Activated CD8-positive, alpha-beta T cell treated with anti-CD3 and anti-CD28 coated beads, Interleukin-2, amount 10 ng/mL, durations not matched to agents 7 days and 5 days (primary cell): ENCODE measurements around the gene TBC1D17. TPM values are rescaled to one million over a fixed set of nuclear protein-coding genes. Genes with fewer than 3 reads are reported as not detected.
"Not testable (repeated sequence)": the region's sequence is repeated elsewhere in the genome, so short reads cannot be mapped to it uniquely, and the experiment has no call there.

Source experiments
- ATAC-seq: fragments of 150-1000 bp; cut with Tn5 transposase; one replicate; pipeline ENCODE4 v1.10.0; 2021; ENCODE audit warnings: moderate library complexity
- CTCF ChIA-PET: fragments of 350-600 bp; sonication (Branson Sonifier 250); formaldehyde crosslinking; loops from one replicate; lab custom pipeline; 2021; ENCODE audit warnings: antibody characterized with exemption; lab: Charles Lee
- POLR2A ChIA-PET: fragments of 350-600 bp; sonication (Branson Sonifier 250); formaldehyde crosslinking; loops from one replicate; lab custom pipeline; 2021; ENCODE audit warnings: antibody characterized with exemption; lab: Charles Lee
- DNase-seq: peaks from one replicate; pipeline ENCODE4 v3.0.0-alpha.2; 2020
- H3K27ac Mint-ChIP-seq: one replicate; pipeline ENCODE4 v1.8.0; 2021; ENCODE audit warnings: mild to moderate bottlenecking, mixed read lengths
- H3K27me3 Mint-ChIP-seq: one replicate; pipeline ENCODE4 v1.8.0; 2021; ENCODE audit warnings: low read depth, mixed read lengths
- H3K36me3 Mint-ChIP-seq: one replicate; pipeline ENCODE4 v1.8.0; 2021; ENCODE audit warnings: low read depth, mixed read lengths
- H3K4me1 Mint-ChIP-seq: one replicate; pipeline ENCODE4 v1.8.0; 2021; ENCODE audit warnings: low read depth, mixed read lengths
- H3K4me3 Mint-ChIP-seq: one replicate; pipeline ENCODE4 v1.8.0; 2021; ENCODE audit warnings: mild to moderate bottlenecking, mixed read lengths
- H3K9me3 Mint-ChIP-seq: one replicate; pipeline ENCODE4 v1.8.0; 2022; ENCODE audit warnings: mixed read lengths; ENCODE audit not compliant: insufficient read depth
- total RNA-seq, 2 experiments: library from RNA; stranded (reverse); gene quantifications; one replicate each; pipeline ENCODE4 v1.2.3, GENCODE V29; 2021

Gene TBC1D17
- total RNA-seq, 2 experiments from 2014 or later, result 28.6 to 30.8 TPM

- Mint-ChIP-seq H3K4me1 (peaks cover 35% of the 10 kb centered on the region), H3K4me3 (no peak overlapping the region), H3K27ac (peak overlapping the region; percentile 20), H3K9me3 (no peaks in the 10 kb centered on the region), H3K36me3 (peaks cover 59% of the 10 kb centered on the region), H3K27me3 (no peaks in the 10 kb centered on the region)
- DNase-seq (no peak), ATAC-seq (no peak)
- POLR2A ChIA-PET, result interaction anchor here (0.7 kb wide), 1 partner anchor 10 kb away, joined by 3 read pairs; no protein-coding TSS in a partner anchor
- CTCF ChIA-PET, result no interaction called here
Measured at GRCh38 chr19:49920624-49921363, 43.3 kb downstream of the TBC1D17 start.

DNA sequence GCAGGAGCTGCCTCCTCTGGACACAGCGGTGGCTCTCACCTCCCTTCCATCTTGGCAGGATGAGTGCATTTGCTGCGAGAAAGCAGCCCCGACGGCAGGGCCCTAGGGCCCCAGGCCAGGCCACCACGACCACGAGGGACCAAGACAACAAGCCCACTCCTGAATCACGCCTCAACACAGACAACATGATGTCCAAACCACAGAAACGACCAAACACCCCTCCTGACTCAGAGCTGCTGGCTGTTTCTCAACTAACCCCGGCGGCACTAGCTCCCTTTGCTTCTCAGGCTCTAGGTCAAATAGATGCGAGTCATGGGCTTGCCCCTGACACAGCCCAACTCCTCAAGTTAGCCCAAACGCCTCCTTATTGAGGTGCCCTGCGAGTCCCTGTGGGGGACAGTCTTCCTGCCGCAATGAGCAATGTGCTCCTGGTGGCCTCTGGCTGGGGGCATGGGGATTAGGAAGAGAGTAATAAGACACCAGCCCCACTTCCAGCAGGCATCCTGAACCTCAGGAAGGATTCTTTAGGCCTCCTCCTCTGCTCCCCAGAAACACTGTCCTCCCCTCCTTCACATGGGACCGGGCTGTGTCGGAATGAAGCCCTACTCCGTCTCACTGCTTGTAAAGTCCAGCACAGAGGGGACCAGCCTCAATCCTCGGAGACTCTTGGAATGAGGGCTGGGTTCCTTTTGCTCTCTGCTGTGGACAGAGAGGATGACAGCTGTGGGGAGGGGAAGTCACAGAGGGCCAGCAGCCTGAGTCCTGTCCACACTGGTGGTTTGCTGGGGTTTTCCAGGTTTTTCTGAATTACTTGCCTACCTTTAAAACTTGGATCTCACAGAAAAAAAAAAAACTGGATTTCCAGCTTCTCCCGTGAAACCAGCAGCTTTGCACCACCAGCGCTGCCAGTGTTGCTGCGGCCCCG is 44.6 kb downstream of the TBC1D17 start:
- H3K4me3 Mint-ChIP-seq, result no peak overlapping the region
- ChIA-PET CTCF (no interaction called here), POLR2A (no interaction called here)
- peaks cover 37% of the 10 kb centered on the region for H3K4me1 Mint-ChIP-seq
- peaks cover 59% of the 10 kb centered on the region for H3K36me3 Mint-ChIP-seq
- no peak for DNase-seq
- no peaks in the 10 kb centered on the region for H3K9me3 Mint-ChIP-seq
- ATAC-seq, result no peak
- H3K27ac Mint-ChIP-seq, result peak overlapping the region; percentile 16
- no peaks in the 10 kb centered on the region for H3K27me3 Mint-ChIP-seq

- peaks cover 45% of the 10 kb centered on the region for H3K4me1 Mint-ChIP-seq
- no peak overlapping the region for H3K27ac Mint-ChIP-seq
- no peaks in the 10 kb centered on the region for H3K27me3 Mint-ChIP-seq
- no peak for ATAC-seq
- H3K36me3 Mint-ChIP-seq, result peaks cover 62% of the 10 kb centered on the region
- ChIA-PET CTCF (no interaction called here), POLR2A (interaction anchor here (0.6 kb wide), 2 partner anchors 12 to 415 kb away, joined by 3 to 4 read pairs; no protein-coding TSS in a partner anchor)
- no peak overlapping the region for H3K4me3 Mint-ChIP-seq
- DNase-seq, result no peak
- H3K9me3 Mint-ChIP-seq, result no peaks in the 10 kb centered on the region
Measured at GRCh38 chr19:49923055-49924003, 45.8 kb downstream of the TBC1D17 start.

DNA sequence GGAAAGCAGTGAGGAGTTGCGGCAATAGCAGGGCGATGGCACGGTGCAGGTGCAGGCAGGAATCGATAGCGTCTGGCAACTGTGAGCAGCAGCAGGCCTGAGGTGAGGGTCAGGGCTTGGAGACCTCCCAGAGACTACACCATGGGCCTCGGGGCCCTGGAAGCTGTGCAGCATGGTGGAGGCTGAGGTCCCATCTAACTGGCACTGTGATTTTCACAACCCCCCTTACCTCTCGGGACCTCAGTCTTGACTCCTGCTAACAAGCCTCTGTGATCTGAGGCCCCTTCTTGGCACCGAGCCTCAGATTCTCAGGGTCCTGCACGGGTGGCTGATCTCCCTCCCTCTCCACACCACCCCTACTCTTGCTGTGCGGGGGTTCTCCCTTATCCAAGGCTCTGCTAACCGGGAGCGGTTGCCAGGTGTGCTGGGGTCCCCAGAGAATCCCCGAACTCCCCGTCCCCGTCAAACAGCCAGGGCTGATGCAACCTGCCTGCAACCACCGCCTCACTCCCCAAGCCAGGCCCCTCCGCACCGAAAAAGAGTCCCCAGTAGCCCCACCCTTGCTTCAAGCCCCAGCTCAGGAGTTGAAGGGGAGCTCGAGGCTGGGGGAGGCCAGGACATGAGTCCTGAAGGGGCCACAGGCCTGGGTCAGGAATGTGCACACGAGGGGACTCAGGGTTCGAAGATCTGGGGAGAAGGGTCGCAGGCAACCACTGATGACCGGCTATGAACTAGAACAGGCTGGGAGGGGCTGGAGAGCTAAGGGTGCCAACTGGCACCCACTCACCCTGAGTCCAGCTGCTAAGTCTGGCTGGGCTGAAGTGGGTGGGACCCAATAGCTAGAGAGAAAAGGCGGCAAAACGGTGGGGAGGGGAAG is 46.7 kb downstream of the TBC1D17 start:
- no peak for DNase-seq
- H3K4me3 Mint-ChIP-seq, result no peak overlapping the region

GRCh38 chr19:49924881-49925210 is 47.3 kb downstream of the TBC1D17 start:
- H3K4me1 Mint-ChIP-seq, result peaks cover 53% of the 10 kb centered on the region

More for the DNA sequence above, 46.7 kb downstream of the TBC1D17 start:
- no peak for ATAC-seq
- no peaks in the 10 kb centered on the region for H3K9me3 Mint-ChIP-seq
- ChIA-PET POLR2A (no interaction called here), CTCF (no interaction called here)
- peaks cover 50% of the 10 kb centered on the region for H3K4me1 Mint-ChIP-seq
- H3K27ac Mint-ChIP-seq, result no peak overlapping the region
- no peaks in the 10 kb centered on the region for H3K27me3 Mint-ChIP-seq
- H3K36me3 Mint-ChIP-seq, result peaks cover 64% of the 10 kb centered on the region

GRCh38 chr19:49925486-49925885 is 48.0 kb downstream of the TBC1D17 start:
- Mint-ChIP-seq H3K27ac (no peak overlapping the region), H3K4me3 (no peak overlapping the region), H3K4me1 (peaks cover 57% of the 10 kb centered on the region), H3K27me3 (no peaks in the 10 kb centered on the region), H3K36me3 (peaks cover 66% of the 10 kb centered on the region), H3K9me3 (no peaks in the 10 kb centered on the region)
- ChIA-PET CTCF (no interaction called here), POLR2A (no interaction called here)
- ATAC-seq (no peak), DNase-seq (no peak)

More at GRCh38 chr19:49924881-49925210, 47.3 kb downstream of the TBC1D17 start:
- CTCF ChIA-PET, POLR2A ChIA-PET, H3K27ac Mint-ChIP-seq, DNase-seq, H3K4me3 Mint-ChIP-seq, H3K9me3 Mint-ChIP-seq, ATAC-seq, H3K27me3 Mint-ChIP-seq: not testable (repeated sequence)
- peaks cover 66% of the 10 kb centered on the region for H3K36me3 Mint-ChIP-seq

GRCh38 chr19:49926515-49926914 is 49.0 kb downstream of the TBC1D17 start:
- ChIA-PET CTCF (interaction anchor here (0.7 kb wide), 1 partner anchor 210 kb away, joined by 4 read pairs; no protein-coding TSS in a partner anchor), POLR2A (interaction anchor here (0.7 to 1.4 kb wide), 2 partner anchors 29 to 50 kb away, joined by 3 read pairs; no protein-coding TSS in a partner anchor)
- H3K4me3 Mint-ChIP-seq, result no peak overlapping the region
- no peaks in the 10 kb centered on the region for H3K27me3 Mint-ChIP-seq
- H3K36me3 Mint-ChIP-seq, result peaks cover 63% of the 10 kb centered on the region
- H3K9me3 Mint-ChIP-seq, result no peaks in the 10 kb centered on the region
- ATAC-seq (no peak), DNase-seq (no peak)
- peaks cover 58% of the 10 kb centered on the region for H3K4me1 Mint-ChIP-seq
- no peak overlapping the region for H3K27ac Mint-ChIP-seq

DNA sequence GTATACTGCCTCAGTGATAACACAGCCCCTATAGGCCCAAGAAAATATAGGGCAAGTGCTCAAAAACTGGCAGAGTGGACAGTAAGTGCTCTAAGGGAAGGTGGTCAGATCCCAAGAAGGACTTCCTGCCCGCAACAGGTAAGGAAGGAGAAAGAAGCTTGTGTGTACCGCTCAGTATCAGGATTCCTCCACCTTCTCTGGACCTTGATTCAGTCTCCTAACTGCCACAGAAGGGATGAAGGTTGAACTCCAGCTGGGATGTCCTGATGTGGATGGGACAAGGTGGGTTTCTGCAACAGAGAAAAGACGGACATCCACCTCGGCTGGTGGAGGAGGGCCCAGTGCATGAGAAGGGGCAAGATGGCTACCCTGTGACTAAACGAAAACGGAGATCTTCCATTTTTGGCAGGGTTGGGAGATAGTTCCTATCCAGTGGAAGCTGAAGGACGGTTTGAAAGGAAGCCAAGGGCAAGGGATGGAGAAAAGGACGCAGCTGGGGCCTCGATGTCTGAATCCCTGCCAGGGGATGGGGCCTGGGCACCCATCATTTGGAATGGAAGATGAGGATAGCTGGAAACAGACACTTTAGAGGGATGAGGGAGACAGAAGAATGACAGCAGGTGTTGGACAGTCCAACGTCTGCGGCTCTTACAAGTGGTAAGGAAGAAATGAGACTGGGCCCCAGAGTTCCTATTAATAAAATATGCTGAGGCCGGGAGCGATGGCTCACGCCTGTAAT is 50.2 kb downstream of the TBC1D17 start:
- no peaks in the 10 kb centered on the region for H3K27me3 Mint-ChIP-seq
- peaks cover 61% of the 10 kb centered on the region for H3K4me1 Mint-ChIP-seq
- peak overlapping the region; percentile 97 for H3K4me3 Mint-ChIP-seq
- DNase-seq (no peak), ATAC-seq (no peak)
- peaks cover 62% of the 10 kb centered on the region for H3K36me3 Mint-ChIP-seq
- ChIA-PET POLR2A (interaction anchor here (0.7 to 2.5 kb wide), 7 partner anchors 16 to 90 kb away, joined by 3 to 27 read pairs (median 4); partner anchors contain the start of genes IL4I1 and PTOV1), CTCF (interaction anchor here (1.5 to 3.3 kb wide), 4 partner anchors 9 to 16 kb away, joined by 4 to 11 read pairs (median 6); no protein-coding TSS in a partner anchor)
- H3K27ac Mint-ChIP-seq, result peak overlapping the region; percentile 75
- H3K9me3 Mint-ChIP-seq, result no peaks in the 10 kb centered on the region

DNA sequence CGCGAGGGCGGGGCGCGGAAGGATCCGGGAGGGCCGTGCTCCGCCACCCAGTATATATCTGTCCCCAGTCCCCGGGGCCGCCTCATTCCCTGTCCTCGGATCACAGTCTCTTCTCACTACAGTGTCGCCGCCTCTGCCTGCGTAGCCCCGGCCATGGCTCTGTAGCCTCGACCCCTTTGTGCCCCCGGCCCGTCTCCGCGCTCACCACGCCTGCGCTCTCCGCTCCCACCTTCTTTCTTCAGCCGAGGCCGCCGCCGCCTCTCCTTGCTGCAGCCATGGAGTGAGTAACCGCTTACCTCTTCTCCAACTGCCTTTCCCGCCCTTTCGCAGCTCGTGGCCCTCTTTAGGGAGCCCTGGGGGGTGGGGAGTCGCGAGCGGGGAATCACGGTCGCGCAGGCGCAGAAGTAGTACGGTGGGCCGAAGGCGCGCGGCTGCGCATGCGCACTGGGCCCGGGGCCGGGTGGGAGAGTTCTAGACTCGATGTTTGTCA is 51.7 kb downstream of the TBC1D17 start, which contains the start of the genes ATF5 and NUP62:
Gene ATF5 (plus strand): TSS at position 85 of the 490 bp plus-strand sequence. CDS start 1,646 bp downstream, outside the sequence.
Gene NUP62 (minus strand): TSS at position 384 of the 490 bp plus-strand sequence. CDS start 19,697 bp downstream, outside the sequence.
- POLR2A ChIA-PET, result interaction anchor here (0.8 to 2.5 kb wide), 17 partner anchors 10 to 876 kb away, joined by 3 to 27 read pairs (median 4); partner anchors contain the start of genes AKT1S1, AP2A1, IL4I1 and SCAF1
- Mint-ChIP-seq H3K27ac (peak within 1 kb of the TSS; percentile 99), H3K4me1 (peaks cover 70% of the 10 kb centered on the region), H3K27me3 (no peaks in the 10 kb centered on the region), H3K9me3 (no peaks in the 10 kb centered on the region), H3K36me3 (peaks cover 58% of the 10 kb centered on the region), H3K4me3 (peak within 1 kb of the TSS; percentile 97)
- DNase-seq (peak; percentile 93), ATAC-seq (peak; percentile 56)
- CTCF ChIA-PET, result interaction anchor here (0.7 to 3.3 kb wide), 6 partner anchors 9 to 96 kb away, joined by 3 to 11 read pairs (median 4); partner anchors contain the start of genes VRK3 and ZNF473
